HepG2 (cell line): ENCODE results near the gene ZBTB14. TPM values are rescaled to one million over a fixed set of nuclear protein-coding genes. Genes with fewer than 3 reads are reported as not detected.
A peak's percentile ranks its signal among the peaks of the same experiment; 100 is the strongest.

Experiments used
- KDM5A ChIP-seq: fragments of 200-600 bp; sonication (generic); IDR thresholded peaks from 2 replicates; pipeline ENCODE4 v1.7.0; 2018; ENCODE audit warnings: antibody characterized with exemption, mild to moderate bottlenecking, low read length, borderline replicate concordance
- NPAS2 ChIP-seq: sonication (generic); formaldehyde crosslinking; IDR thresholded peaks from 2 replicates; pipeline ENCODE4 v1.8.0; 2022; ENCODE audit warnings: mild to moderate bottlenecking, missing genetic modification reagents, borderline replicate concordance
- REPIN1 ChIP-seq: sonication (generic); formaldehyde crosslinking; IDR thresholded peaks from 2 replicates; pipeline ENCODE4 v1.8.0; 2022; ENCODE audit warnings: missing genetic modification reagents, low read depth, mild to moderate bottlenecking, borderline replicate concordance
- SNRNP70 ChIP-seq: fragments of 200-400 bp; formaldehyde crosslinking; IDR thresholded peaks from 2 replicates; pipeline ENCODE4 v1.6.1; 2017; ENCODE audit warnings: mild to moderate bottlenecking, low read depth, low read length, moderate library complexity
- polyA plus RNA-seq, 8 experiments: library from polyadenylated mRNA; depleted of rRNA in 3 of 8; stranded (reverse) in 7 of 8; unstranded in 1 of 8; fragments of >200 nt; fragmentation: Illumina TruSeq in 4 of 8; extraction: Trizol in 4 of 8; gene quantifications; 2 replicates each; pipeline versions ENCODE4 v1.2.1 to v1.2.3, GENCODE V29; 2011 to 2016; ENCODE audit warnings: low read depth in 4 of 8, missing spikeins in 1 of 8, mixed read lengths in 1 of 8; ENCODE audit not compliant: insufficient read depth in 1 of 8
- total RNA-seq, 5 experiments: library from RNA; depleted of rRNA; stranded (reverse); fragments of >200 nt; fragmentation: Illumina TruSeq; extraction: Trizol; gene quantifications; 2 replicates each; pipeline ENCODE4 v1.2.3, GENCODE V29; 2016; ENCODE audit warnings: low read depth in 1 of 5
- TF ChIP-seq, protein P1 (sequence below), 2 experiments: fragments of 450-650 bp in 1 of 2; sonication (generic) in 1 of 2; formaldehyde crosslinking in 1 of 2; IDR thresholded peaks; 2 replicates each; pipeline versions ENCODE4 v1.6.1 to v1.8.0; 2016 to 2022; ENCODE audit warnings: antibody characterized with exemption in 1 of 2, mild to moderate bottlenecking in 1 of 2, missing genetic modification reagents in 1 of 2
- TF ChIP-seq, protein P2 (sequence below): sonication (generic); formaldehyde crosslinking; IDR thresholded peaks from 2 replicates; pipeline ENCODE4 v1.4.0; 2020; ENCODE audit warnings: missing genetic modification reagents

ZBTB14 gene
- total and polyA plus RNA-seq, 2 of the 13 experiments (the other 11 are each of a cell fraction or from before 2014, with no cell fraction given), result 8.0 to 14.4 TPM

DNA sequence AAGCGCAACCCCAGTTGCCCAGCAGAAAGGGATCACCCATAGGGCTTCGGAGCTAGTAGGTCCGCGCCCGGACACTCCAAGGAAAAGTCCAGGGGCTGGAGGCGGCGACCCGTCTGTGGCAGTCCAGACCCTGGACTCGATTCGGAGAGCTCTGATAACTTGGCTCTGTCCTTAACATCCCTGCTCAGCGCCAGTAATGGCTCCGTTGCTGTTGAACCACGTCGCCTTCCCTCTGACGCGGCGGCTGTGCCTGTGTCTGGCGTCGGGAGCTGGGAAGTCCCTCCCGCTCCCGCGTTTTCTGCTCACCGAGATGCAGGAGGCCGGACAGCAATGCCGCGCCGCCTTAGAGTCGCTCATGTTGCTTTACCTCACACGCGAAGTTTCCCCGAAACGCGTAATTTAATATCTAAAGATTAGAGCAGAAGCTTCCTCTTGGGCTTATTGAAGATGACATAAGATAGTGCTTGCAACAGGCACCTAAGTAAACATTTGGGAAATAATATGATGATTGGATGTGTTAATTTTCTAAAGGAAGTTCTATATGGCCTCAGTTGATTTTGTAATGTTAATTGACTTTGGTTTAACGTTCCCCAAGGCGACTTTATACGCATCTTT, 1.3 kb upstream of the ZBTB14 start (continued):
- TF ChIP-seq KDM5A (no peak), NPAS2 (CRISPR knock-in tag) (no peak), SNRNP70 (no peak), REPIN1 (no peak)
- TF ChIP-seq, protein P1, sequence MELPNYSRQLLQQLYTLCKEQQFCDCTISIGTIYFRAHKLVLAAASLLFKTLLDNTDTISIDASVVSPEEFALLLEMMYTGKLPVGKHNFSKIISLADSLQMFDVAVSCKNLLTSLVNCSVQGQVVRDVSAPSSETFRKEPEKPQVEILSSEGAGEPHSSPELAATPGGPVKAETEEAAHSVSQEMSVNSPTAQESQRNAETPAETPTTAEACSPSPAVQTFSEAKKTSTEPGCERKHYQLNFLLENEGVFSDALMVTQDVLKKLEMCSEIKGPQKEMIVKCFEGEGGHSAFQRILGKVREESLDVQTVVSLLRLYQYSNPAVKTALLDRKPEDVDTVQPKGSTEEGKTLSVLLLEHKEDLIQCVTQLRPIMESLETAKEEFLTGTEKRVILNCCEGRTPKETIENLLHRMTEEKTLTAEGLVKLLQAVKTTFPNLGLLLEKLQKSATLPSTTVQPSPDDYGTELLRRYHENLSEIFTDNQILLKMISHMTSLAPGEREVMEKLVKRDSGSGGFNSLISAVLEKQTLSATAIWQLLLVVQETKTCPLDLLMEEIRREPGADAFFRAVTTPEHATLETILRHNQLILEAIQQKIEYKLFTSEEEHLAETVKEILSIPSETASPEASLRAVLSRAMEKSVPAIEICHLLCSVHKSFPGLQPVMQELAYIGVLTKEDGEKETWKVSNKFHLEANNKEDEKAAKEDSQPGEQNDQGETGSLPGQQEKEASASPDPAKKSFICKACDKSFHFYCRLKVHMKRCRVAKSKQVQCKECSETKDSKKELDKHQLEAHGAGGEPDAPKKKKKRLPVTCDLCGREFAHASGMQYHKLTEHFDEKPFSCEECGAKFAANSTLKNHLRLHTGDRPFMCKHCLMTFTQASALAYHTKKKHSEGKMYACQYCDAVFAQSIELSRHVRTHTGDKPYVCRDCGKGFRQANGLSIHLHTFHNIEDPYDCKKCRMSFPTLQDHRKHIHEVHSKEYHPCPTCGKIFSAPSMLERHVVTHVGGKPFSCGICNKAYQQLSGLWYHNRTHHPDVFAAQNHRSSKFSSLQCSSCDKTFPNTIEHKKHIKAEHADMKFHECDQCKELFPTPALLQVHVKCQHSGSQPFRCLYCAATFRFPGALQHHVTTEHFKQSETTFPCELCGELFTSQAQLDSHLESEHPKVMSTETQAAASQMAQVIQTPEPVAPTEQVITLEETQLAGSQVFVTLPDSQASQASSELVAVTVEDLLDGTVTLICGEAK (IDR thresholded peaks at IDR 0.05), result no peak
- TF ChIP-seq, protein P1 (CRISPR knock-in tag; IDR thresholded peaks at IDR 0.05), result peak; percentile 54; the same call in 1 of the 2 replicates
- TF ChIP-seq, protein P2, sequence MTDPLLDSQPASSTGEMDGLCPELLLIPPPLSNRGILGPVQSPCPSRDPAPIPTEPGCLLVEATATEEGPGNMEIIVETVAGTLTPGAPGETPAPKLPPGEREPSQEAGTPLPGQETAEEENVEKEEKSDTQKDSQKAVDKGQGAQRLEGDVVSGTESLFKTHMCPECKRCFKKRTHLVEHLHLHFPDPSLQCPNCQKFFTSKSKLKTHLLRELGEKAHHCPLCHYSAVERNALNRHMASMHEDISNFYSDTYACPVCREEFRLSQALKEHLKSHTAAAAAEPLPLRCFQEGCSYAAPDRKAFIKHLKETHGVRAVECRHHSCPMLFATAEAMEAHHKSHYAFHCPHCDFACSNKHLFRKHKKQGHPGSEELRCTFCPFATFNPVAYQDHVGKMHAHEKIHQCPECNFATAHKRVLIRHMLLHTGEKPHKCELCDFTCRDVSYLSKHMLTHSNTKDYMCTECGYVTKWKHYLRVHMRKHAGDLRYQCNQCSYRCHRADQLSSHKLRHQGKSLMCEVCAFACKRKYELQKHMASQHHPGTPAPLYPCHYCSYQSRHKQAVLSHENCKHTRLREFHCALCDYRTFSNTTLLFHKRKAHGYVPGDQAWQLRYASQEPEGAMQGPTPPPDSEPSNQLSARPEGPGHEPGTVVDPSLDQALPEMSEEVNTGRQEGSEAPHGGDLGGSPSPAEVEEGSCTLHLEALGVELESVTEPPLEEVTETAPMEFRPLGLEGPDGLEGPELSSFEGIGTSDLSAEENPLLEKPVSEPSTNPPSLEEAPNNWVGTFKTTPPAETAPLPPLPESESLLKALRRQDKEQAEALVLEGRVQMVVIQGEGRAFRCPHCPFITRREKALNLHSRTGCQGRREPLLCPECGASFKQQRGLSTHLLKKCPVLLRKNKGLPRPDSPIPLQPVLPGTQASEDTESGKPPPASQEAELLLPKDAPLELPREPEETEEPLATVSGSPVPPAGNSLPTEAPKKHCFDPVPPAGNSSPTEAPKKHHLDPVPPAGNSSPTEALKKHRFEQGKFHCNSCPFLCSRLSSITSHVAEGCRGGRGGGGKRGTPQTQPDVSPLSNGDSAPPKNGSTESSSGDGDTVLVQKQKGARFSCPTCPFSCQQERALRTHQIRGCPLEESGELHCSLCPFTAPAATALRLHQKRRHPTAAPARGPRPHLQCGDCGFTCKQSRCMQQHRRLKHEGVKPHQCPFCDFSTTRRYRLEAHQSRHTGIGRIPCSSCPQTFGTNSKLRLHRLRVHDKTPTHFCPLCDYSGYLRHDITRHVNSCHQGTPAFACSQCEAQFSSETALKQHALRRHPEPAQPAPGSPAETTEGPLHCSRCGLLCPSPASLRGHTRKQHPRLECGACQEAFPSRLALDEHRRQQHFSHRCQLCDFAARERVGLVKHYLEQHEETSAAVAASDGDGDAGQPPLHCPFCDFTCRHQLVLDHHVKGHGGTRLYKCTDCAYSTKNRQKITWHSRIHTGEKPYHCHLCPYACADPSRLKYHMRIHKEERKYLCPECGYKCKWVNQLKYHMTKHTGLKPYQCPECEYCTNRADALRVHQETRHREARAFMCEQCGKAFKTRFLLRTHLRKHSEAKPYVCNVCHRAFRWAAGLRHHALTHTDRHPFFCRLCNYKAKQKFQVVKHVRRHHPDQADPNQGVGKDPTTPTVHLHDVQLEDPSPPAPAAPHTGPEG (CRISPR knock-in tag), result 0 out of 2 replicates have a peak, but pooled peaks have one; percentile 39
